GM12865 (cell line): ENCODE data around the gene BBOF1.
A peak's percentile ranks its signal among the peaks of the same experiment; 100 is the strongest.

Experiments used
- DNase-seq: peaks from one replicate; pipeline ENCODE4 v3.0.0; 2010; ENCODE audit warnings: low read depth
- H3K4me3 ChIP-seq: 2 replicates; pipeline ENCODE4 v1.5.1; 2011; ENCODE audit warnings: mild to moderate bottlenecking, low read depth, low read length, control low read depth
- TF ChIP-seq, protein P1 (sequence below): IDR thresholded peaks from 2 replicates; pipeline ENCODE4 v1.5.1; 2011; ENCODE audit warnings: low read length, control low read depth, low read depth, inconsistent platforms; ENCODE audit not compliant: insufficient read depth; ENCODE audit errors: missing control alignments

BBOF1 gene

GRCh38 chr14:74034572-74034971, 15.4 kb downstream of the BBOF1 start:
- no peak for DNase-seq
- TF ChIP-seq, protein P1, sequence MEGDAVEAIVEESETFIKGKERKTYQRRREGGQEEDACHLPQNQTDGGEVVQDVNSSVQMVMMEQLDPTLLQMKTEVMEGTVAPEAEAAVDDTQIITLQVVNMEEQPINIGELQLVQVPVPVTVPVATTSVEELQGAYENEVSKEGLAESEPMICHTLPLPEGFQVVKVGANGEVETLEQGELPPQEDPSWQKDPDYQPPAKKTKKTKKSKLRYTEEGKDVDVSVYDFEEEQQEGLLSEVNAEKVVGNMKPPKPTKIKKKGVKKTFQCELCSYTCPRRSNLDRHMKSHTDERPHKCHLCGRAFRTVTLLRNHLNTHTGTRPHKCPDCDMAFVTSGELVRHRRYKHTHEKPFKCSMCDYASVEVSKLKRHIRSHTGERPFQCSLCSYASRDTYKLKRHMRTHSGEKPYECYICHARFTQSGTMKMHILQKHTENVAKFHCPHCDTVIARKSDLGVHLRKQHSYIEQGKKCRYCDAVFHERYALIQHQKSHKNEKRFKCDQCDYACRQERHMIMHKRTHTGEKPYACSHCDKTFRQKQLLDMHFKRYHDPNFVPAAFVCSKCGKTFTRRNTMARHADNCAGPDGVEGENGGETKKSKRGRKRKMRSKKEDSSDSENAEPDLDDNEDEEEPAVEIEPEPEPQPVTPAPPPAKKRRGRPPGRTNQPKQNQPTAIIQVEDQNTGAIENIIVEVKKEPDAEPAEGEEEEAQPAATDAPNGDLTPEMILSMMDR, result no peak
- no peak overlapping the region for H3K4me3 ChIP-seq

DNA sequence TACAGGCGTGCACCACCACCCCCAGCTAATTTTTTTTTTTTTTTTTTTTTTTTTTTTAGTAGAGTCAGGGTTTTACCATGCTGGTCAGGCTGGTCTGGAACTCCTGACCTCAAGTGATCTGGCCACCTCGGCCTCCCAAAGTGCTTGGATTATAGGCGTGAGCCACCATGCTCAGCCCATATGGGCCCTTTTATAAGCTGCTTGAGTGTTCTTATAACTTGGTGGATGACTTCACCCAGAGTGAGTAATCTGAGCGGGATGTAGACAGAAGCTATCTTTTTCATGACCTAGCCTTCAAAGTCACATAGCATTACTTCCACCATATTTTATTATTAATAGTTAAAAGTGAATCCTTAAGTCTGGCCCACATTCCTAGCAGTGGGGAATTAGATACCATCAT, 16.4 kb downstream of the BBOF1 start:
- H3K4me3 ChIP-seq, result no peak overlapping the region
- TF ChIP-seq, protein P1, result no peak
- DNase-seq, result no peak

DNA sequence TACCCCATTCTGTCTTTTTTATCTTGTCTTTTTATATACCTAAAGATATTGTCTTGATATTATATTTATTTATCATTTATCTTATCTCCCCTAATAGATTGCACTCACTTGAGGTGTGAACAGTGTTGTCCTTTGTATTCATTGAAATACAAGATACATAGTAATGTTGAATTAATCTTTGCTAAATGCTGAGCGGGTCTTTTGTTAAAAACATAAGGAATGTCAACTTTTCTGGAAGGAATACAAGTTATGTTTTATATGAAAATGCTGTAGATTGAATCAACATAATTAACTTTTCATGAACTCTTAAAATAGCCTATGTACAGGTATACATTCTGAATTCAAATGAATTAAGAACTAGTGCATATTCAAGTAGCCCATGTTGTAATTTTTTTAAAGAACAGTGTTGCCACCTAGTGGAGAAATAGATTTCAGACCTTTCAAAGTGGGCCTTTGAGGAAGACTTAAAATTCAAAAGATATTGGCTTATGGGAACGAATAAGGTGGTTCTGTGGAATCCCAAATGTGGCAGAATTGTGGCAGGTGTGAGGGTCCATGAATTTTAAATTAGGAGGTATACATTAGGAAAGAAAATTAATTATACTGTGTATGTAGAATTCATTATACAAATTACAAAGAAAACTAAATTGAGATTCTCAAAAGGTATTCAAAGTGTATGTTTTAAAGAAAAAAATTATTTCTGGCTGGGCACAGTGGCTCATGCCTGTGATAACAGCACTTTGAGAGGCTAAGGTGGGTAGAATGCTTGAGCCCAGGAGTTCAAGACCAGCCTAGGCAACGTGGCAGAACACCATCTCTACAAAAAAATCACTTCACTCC, 19.1 kb downstream of the BBOF1 start:
- peak; percentile 64 for DNase-seq
- no peak overlapping the region for H3K4me3 ChIP-seq
- TF ChIP-seq, protein P1, result peak; percentile 55

- no peak overlapping the region for H3K4me3 ChIP-seq
- DNase-seq, result no peak
- TF ChIP-seq, protein P1, result no peak
Observed at GRCh38 chr14:74042296-74042695, 23.1 kb downstream of the BBOF1 start.

DNA sequence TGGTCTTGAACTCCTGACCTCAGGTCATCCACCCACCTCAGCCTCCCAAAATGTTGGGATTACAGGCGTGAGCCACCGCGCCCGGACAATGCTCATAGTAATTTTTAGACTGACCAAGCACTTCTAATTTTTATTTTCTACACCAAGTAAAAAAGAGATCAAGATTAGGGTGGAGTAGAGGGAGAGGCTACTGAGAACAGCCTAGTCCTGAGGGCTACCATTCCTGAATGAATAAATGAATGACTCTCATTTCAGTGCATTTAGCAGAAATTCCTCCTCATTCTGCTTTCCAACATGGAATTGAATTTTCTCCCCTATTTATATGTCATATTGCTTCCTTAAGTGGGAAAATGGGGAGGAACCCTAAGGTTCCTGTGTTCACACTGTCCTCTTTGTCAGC, 26.4 kb downstream of the BBOF1 start:
- DNase-seq, result no peak
- TF ChIP-seq, protein P1, result no peak
- H3K4me3 ChIP-seq, result no peak overlapping the region

- TF ChIP-seq, protein P1, result no peak
- DNase-seq, result no peak
- H3K4me3 ChIP-seq, result no peak overlapping the region
Observed at GRCh38 chr14:74048281-74048680, 29.1 kb downstream of the BBOF1 start.

DNA sequence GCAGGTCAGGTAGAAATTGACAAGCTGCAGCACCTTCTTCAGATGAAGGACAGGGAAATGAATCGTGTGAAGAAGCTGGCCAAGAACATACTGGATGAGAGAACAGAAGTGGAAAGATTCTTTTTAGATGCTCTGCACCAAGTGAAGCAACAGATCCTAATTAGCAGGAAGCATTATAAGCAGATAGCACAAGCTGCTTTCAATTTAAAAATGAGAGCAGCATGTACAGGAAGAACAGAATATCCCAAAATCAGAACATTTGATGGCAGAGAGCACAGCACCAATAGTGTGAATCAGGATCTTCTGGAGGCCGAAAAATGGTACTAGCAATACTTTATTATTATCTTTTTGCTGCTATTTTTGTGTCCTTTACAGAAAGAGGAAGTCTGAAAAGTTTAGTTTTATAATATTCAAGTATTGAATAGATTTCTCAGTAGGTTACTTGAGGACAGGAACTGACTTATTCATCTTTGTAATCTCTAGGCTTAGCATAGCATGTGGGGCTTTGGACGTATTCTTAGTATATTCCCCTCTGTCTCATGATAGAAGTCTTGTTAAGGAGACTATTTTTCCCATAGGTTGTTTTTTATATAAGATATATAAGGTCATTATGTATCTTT, 30.8 kb downstream of the BBOF1 start:
- H3K4me3 ChIP-seq, result no peak overlapping the region
- no peak for DNase-seq
- TF ChIP-seq, protein P1, result no peak
